T-helper 2 cell (primary cell): ENCODE results near the gene GTF2H2.
"Not testable (repeated sequence)": the region's sequence is repeated elsewhere in the genome, so short reads cannot be mapped to it uniquely, and the experiment has no call there.

Experiments
- DNase-seq, 5 experiments: peaks; one replicate each; pipeline versions ENCODE4 v3.0.0 to v3.0.0-alpha.2; 2012 to 2022

The GTF2H2 gene

DNA sequence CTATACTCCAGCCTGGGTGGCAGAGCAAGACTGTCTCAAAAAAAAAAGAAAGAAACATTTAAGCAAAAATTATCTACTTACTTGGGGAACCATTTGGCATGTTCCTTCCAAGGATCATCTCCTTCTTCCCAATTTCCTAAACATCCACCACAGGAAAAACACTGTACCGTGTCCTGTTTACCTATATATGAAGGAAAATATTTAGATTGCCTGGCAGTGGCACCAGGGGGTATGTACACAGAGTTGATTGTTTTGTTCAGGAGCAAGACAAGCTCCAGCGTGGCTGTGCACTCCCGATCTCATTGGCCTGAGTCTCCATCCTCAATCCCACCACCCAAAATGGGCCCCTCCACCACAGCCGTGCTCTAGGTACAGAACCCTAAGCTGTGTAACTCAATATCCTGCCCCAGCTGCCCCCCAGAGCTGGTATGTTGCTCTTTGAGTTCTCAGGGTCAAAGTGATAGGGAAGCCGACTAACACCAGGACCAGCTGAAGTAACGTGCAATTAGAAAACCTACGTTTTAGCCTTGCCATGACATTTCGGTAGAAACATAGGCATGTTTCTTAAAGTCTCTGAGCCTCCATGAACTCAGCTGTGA, 56.2 kb downstream of the GTF2H2 start:
- no peak for DNase-seq

DNA sequence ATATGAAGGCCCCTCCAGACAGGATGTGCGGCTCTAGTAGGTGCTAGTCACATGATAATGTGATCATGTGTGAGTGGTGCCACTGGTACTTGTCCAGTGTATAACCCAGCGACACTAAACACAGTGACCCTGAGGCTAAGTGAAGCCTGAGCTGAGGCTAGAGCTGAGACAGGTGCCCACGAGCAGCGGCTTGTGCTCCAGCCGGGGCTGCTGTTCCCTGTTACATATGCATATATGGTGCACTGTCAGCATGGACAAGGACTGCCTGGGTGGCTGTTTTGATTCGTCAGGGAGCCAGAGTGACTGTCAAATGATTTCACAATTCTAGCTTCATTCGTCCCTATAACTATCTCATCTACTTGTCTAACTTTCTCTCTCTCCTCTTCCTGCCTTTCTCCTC, 60.5 kb downstream of the GTF2H2 start:
- DNase-seq: not testable (repeated sequence)
